GM12892 (cell line): Measurements from ENCODE around the gene TAOK1.

Experiments
- POLR2A ChIP-seq: IDR thresholded peaks from 2 replicates; pipeline ENCODE4 v1.6.1; 2011; ENCODE audit warnings: low read depth, low read length, control low read depth
- POLR2AphosphoS5 ChIP-seq: IDR thresholded peaks from 2 replicates; pipeline ENCODE4 v1.6.1; 2011; ENCODE audit warnings: low read depth, low read length, control low read depth
- TAF1 ChIP-seq: IDR thresholded peaks from 2 replicates; pipeline ENCODE4 v1.6.1; 2011; ENCODE audit warnings: low read depth, mild to moderate bottlenecking, control low read depth, low read length, borderline replicate concordance

GRCh38 chr17:29563816-29564215 is 173.7 kb downstream of the TAOK1 start:
- TF ChIP-seq POLR2AphosphoS5 (no peak), POLR2A (no peak), TAF1 (no peak)
